ENCODE measurements around the gene HOXC9. TPM values are rescaled to one million over a fixed set of nuclear protein-coding genes. Genes with fewer than 3 reads are reported as not detected.

The HOXC9 gene
- total RNA-seq, 1 experiment from 2014 or later = 11.3 TPM

DNA sequence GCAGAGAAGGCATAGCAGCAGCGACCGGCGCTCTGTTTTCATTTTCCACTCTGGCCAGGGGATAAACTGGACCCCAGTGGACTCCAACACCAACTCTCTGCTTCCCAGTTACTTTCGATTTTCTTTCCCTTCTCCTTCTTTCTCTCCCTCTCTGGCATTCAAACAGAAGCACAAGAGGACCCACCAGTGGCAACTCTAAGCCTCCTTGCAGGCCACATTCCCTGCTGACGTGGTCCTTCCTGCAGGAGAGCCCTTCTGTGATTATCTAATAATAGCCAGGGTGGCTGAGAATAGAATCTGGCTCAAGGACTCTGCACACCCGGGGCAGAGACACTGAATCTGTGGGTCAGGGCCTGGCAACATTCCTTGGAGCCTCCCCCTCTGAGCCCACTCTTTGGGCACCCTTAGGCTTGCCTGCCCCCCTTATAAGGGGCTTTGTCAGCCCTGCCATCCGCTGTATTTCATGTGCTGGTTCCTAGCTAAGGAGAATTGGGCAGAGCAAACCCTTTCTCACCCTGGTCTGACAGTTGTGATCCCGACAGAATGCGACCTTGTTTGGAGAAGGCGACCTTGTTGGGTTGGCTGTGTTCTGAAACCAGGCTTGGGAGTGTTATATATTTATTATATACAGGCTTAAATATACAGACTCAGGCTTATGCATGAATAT, 20.1 kb downstream of the HOXC9 start:
- TF ChIP-seq ELF1 (IDR thresholded peaks at IDR 0.05; ENCODE audit: borderline replicate concordance, low read depth) (no peak), SIN3A (IDR thresholded peaks at IDR 0.05; ENCODE audit: low read depth) (no peak), ZNF274 (IDR thresholded peaks at IDR 0.05; ENCODE audit: low read depth, low read length) (no peak), SP1 (IDR thresholded peaks at IDR 0.05; ENCODE audit: low read depth) (no peak), YY1 (IDR thresholded peaks at IDR 0.05; ENCODE audit: extremely low read depth, insufficient replicate concordance, low read depth, low read length) (no peak), POLR2AphosphoS5 (IDR thresholded peaks at IDR 0.05; ENCODE audit: low read depth, low read length) (no peak), ZFX (IDR thresholded peaks at IDR 0.05) (no peak)
- TF ChIP-seq, protein P1, sequence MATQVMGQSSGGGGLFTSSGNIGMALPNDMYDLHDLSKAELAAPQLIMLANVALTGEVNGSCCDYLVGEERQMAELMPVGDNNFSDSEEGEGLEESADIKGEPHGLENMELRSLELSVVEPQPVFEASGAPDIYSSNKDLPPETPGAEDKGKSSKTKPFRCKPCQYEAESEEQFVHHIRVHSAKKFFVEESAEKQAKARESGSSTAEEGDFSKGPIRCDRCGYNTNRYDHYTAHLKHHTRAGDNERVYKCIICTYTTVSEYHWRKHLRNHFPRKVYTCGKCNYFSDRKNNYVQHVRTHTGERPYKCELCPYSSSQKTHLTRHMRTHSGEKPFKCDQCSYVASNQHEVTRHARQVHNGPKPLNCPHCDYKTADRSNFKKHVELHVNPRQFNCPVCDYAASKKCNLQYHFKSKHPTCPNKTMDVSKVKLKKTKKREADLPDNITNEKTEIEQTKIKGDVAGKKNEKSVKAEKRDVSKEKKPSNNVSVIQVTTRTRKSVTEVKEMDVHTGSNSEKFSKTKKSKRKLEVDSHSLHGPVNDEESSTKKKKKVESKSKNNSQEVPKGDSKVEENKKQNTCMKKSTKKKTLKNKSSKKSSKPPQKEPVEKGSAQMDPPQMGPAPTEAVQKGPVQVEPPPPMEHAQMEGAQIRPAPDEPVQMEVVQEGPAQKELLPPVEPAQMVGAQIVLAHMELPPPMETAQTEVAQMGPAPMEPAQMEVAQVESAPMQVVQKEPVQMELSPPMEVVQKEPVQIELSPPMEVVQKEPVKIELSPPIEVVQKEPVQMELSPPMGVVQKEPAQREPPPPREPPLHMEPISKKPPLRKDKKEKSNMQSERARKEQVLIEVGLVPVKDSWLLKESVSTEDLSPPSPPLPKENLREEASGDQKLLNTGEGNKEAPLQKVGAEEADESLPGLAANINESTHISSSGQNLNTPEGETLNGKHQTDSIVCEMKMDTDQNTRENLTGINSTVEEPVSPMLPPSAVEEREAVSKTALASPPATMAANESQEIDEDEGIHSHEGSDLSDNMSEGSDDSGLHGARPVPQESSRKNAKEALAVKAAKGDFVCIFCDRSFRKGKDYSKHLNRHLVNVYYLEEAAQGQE (IDR thresholded peaks at IDR 0.05; ENCODE audit: low read depth) = no peak
- TF ChIP-seq, protein P2, sequence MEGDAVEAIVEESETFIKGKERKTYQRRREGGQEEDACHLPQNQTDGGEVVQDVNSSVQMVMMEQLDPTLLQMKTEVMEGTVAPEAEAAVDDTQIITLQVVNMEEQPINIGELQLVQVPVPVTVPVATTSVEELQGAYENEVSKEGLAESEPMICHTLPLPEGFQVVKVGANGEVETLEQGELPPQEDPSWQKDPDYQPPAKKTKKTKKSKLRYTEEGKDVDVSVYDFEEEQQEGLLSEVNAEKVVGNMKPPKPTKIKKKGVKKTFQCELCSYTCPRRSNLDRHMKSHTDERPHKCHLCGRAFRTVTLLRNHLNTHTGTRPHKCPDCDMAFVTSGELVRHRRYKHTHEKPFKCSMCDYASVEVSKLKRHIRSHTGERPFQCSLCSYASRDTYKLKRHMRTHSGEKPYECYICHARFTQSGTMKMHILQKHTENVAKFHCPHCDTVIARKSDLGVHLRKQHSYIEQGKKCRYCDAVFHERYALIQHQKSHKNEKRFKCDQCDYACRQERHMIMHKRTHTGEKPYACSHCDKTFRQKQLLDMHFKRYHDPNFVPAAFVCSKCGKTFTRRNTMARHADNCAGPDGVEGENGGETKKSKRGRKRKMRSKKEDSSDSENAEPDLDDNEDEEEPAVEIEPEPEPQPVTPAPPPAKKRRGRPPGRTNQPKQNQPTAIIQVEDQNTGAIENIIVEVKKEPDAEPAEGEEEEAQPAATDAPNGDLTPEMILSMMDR (IDR thresholded peaks at IDR 0.05 in 2 of 3, conservative IDR thresholded peaks at IDR 0.05 in 1 of 3; ENCODE audit: borderline replicate concordance in 1 of 3, insufficient read depth in 1 of 3, low read depth in 2 of 3, low read length in 2 of 3) = no peak
- no peak overlapping the region for H3K4me2 ChIP-seq (ENCODE audit: low read length)
- no peak overlapping the region for H3K4me3 ChIP-seq (replicated peaks in 1 of 2; ENCODE audit: low read depth in 1 of 2, low read length in 2 of 2)
- H3K36me3 ChIP-seq (ENCODE audit: control insufficient read depth in 1 of 2, insufficient read depth in 2 of 2, low read length in 2 of 2) = no peaks in the 10 kb centered on the region
- peaks cover 24 to 38% of the 10 kb centered on the region in 2 experiments for H3K4me1 ChIP-seq (ENCODE audit: control insufficient read depth in 1 of 2, insufficient read depth in 2 of 2, low read length in 2 of 2)
- no peaks in the 10 kb centered on the region for H3K9me3 ChIP-seq (ENCODE audit: control insufficient read depth in 1 of 2, insufficient read depth in 1 of 2, low read depth in 1 of 2, low read length in 2 of 2)
- ATAC-seq = no peak
- ChIA-PET POLR2A (no interaction called here), CTCF (interaction anchor here (5.3 kb wide), 1 partner anchor 12 kb away, joined by 38 read pairs; the partner anchor contains the start of gene HOXC5), RAD21 (ENCODE audit: low non-redundant PET in 1 of 2, low total read pairs in 2 of 2, uncharacterized antibody in 2 of 2, unreplicated experiment in 2 of 2) (no interaction called here)
- H3K27ac ChIP-seq (ENCODE audit: low read depth, low read length) = no peak overlapping the region
- no peaks in the 10 kb centered on the region for H3K9me2 ChIP-seq (ENCODE audit: insufficient read depth)
- H3K79me2 ChIP-seq (ENCODE audit: insufficient read depth, low read length) = no peaks in the 10 kb centered on the region
- BruUV-seq (replicated peaks) = no TSS peak
- no peak overlapping the region for H3K9ac ChIP-seq (ENCODE audit: low read length)
- no peaks in the 10 kb centered on the region for H4K20me1 ChIP-seq (ENCODE audit: insufficient read depth)
- intact Hi-C loops (cut with micrococcal nuclease) = no loop called here
- DNase-seq (ENCODE audit: low read depth, low spot score) = no peak
- no peaks in the 10 kb centered on the region for H3K27me3 ChIP-seq (ENCODE audit: insufficient read depth, low read length)
- no peak overlapping the region for H2AFZ ChIP-seq (ENCODE audit: low read depth, low read length, poor library complexity, severe bottlenecking)

All from HCT116 (cell line).